GM12878 (cell line): ENCODE measurements around the gene MRPL55. TPM values are rescaled to one million over a fixed set of nuclear protein-coding genes. Genes with fewer than 3 reads are reported as not detected.

Experiments
- ATAC-seq: fragments of 200-7000 bp; cut with Tn5 transposase; 3 replicates; pipeline ENCODE4 v1.9.1; 2020; ENCODE audit warnings: mild to moderate bottlenecking, moderate library complexity
- BruUV-seq: library from RNA; stranded (reverse); fragments of 400-500 nt; replicated peaks from 2 replicates; lab custom pipeline; 2021; lab: Mats Ljungman, UMichigan
- CTCF ChIA-PET: fragments of 300-600 bp; sonication (Branson Sonifier 250); formaldehyde crosslinking; extraction: SDS; loops from one replicate; lab custom pipeline; 2021; ENCODE audit warnings: inconsistent platforms; lab: Yijun Ruan, JAX
- POLR2A ChIA-PET: fragments of 350-600 bp; formaldehyde crosslinking; extraction: SDS; loops from one replicate; lab custom pipeline; 2021; ENCODE audit warnings: inconsistent platforms; lab: Charles Lee
- RAD21 ChIA-PET: fragments of 300-600 bp; sonication (Branson Sonifier 250); formaldehyde crosslinking; loops from one replicate; lab custom pipeline; 2023; ENCODE audit warnings: antibody characterized with exemption; ENCODE audit not compliant: unreplicated experiment; lab: Charles Lee
- SMC1A ChIA-PET: fragments of 300-600 bp; sonication (Branson Sonifier 250); formaldehyde crosslinking; loops from one replicate; lab custom pipeline; 2023; ENCODE audit not compliant: unreplicated experiment, uncharacterized antibody; lab: Charles Lee
- DNase-seq: peaks from one replicate; pipeline ENCODE4 v3.0.0-alpha.2; 2011; ENCODE audit warnings: low read depth, low spot score
- FAIRE-seq: peaks from 3 replicates; lab custom pipeline; 2011; peaks lifted over from hg19 to GRCh38; lab: Jason Lieb, UNC
- H2AFZ ChIP-seq: 2 replicates; pipeline ENCODE4 v1.6.0; 2011; ENCODE audit warnings: low read depth, low read length, control low read depth; ENCODE audit not compliant: control insufficient read depth
- H3K27ac ChIP-seq: 2 replicates; pipeline ENCODE4 v1.5.1; 2011; ENCODE audit warnings: control low read depth; ENCODE audit not compliant: control insufficient read depth, insufficient read depth
- H3K27me3 ChIP-seq, 2 experiments: replicated peaks in 1 of 2; 2 replicates each; pipeline versions ENCODE4 v1.6.0 to v1.6.1; 2011; ENCODE audit warnings: low read length in 1 of 2; ENCODE audit not compliant: control insufficient read depth in 2 of 2, insufficient read depth in 2 of 2
- H3K36me3 ChIP-seq, 2 experiments: 2 replicates each; pipeline ENCODE4 v1.5.1; 2011; ENCODE audit warnings: low read length in 1 of 2; ENCODE audit not compliant: control insufficient read depth in 2 of 2, insufficient read depth in 2 of 2
- H3K4me1 ChIP-seq: 2 replicates; pipeline ENCODE4 v1.6.1; 2011; ENCODE audit warnings: mild to moderate bottlenecking, low read length, moderate library complexity, mixed read lengths; ENCODE audit not compliant: control insufficient read depth, insufficient read depth
- H3K4me2 ChIP-seq: 2 replicates; pipeline ENCODE4 v1.6.0; 2011; ENCODE audit warnings: control low read depth; ENCODE audit not compliant: control insufficient read depth, insufficient read depth
- H3K4me3 ChIP-seq: fragments of 200-600 bp; sonication (generic); 2 replicates; pipeline ENCODE4 v1.5.1; 2016
- H3K79me2 ChIP-seq: 2 replicates; pipeline ENCODE4 v1.6.0; 2011; ENCODE audit warnings: low read length; ENCODE audit not compliant: control insufficient read depth, insufficient read depth
- H3K9ac ChIP-seq: 2 replicates; pipeline ENCODE4 v1.8.0; 2011; ENCODE audit warnings: low read length, control low read depth, mixed read lengths; ENCODE audit not compliant: control insufficient read depth, insufficient read depth
- H3K9me3 ChIP-seq: replicated peaks from 3 replicates; pipeline ENCODE4 v1.5.1; 2011; ENCODE audit warnings: mild to moderate bottlenecking, low read length; ENCODE audit not compliant: control insufficient read depth, insufficient read depth
- H4K20me1 ChIP-seq: 2 replicates; pipeline ENCODE4 v1.6.0; 2011; ENCODE audit not compliant: control insufficient read depth, insufficient read depth
- IKZF2 ChIP-seq, 2 experiments: fragments of 450-650 bp; IDR thresholded peaks; 2 replicates each; pipeline ENCODE4 v1.6.1; 2017; ENCODE audit warnings: mild to moderate bottlenecking in 2 of 2, moderate library complexity in 2 of 2
- KLF5 ChIP-seq: fragments of 450-650 bp; IDR thresholded peaks from 2 replicates; pipeline ENCODE4 v1.6.1; 2014; ENCODE audit warnings: mild to moderate bottlenecking; ENCODE audit not compliant: partially characterized antibody
- LARP7 ChIP-seq: fragments of 450-650 bp; IDR thresholded peaks from 2 replicates; pipeline ENCODE4 v1.6.1; 2017; ENCODE audit warnings: mild to moderate bottlenecking
- RUNX3 ChIP-seq: IDR thresholded peaks from 2 replicates; pipeline ENCODE4 v1.6.1; 2012; ENCODE audit warnings: low read length, inconsistent platforms
- SREBF2 ChIP-seq: IDR thresholded peaks from 2 replicates; pipeline ENCODE4 v1.6.1; 2012; ENCODE audit warnings: mild to moderate bottlenecking, low read length
- TCF7 ChIP-seq: IDR thresholded peaks from 2 replicates; pipeline ENCODE4 v1.6.1; 2014; ENCODE audit warnings: antibody characterized with exemption, borderline replicate concordance
- ZBED1 ChIP-seq: IDR thresholded peaks from 2 replicates; pipeline ENCODE4 v1.6.1; 2016; ENCODE audit warnings: borderline replicate concordance
- WGBS: methylation state at CpG from one replicate; pipeline ENCODE4 v1.1.6; 2016; ENCODE audit warnings: low lambda C conversion rate; ENCODE audit not compliant: insufficient replicate concordance, insufficient coverage; ENCODE audit errors: missing lambda C conversion rate; 5-methylcytosine and 5-hydroxymethylcytosine counted together
- in situ Hi-C: fragments of 300-500 bp; cut with MboI; formaldehyde crosslinking; loops from 9 replicates; pipeline ENCODE4 v1.14.3; 2018; ENCODE audit warnings: mixed read lengths
- intact Hi-C: fragments of 100-400 bp; cut with micrococcal nuclease; formaldehyde crosslinking; loops from one replicate; pipeline ENCODE4 v1.14.2; 2022; ENCODE audit not compliant: unreplicated experiment
- polyA plus RNA-seq, 11 experiments: library from polyadenylated mRNA; depleted of rRNA in 4 of 11; unstranded in 6 of 11; stranded (reverse) in 5 of 11; fragments of >200 nt; fragmentation: Nextera tagmentation in 4 of 11; fragmentation: Illumina TruSeq in 1 of 11; extraction: Ambion mirVana in 4 of 11; extraction: Trizol in 1 of 11; gene quantifications; 1 replicate in 1 of 11; 2 replicates in 10 of 11; pipeline versions ENCODE4 v1.2.1 to v1.2.3, GENCODE V29; 2011 to 2016; ENCODE audit warnings: inconsistent platforms in 2 of 11, missing spikeins in 2 of 11, low read depth in 1 of 11
- total RNA-seq, 4 experiments: library from RNA; depleted of rRNA in 3 of 4; stranded (reverse); fragments of >200 nt in 3 of 4; fragmentation: Illumina TruSeq in 1 of 4; extraction: Trizol in 1 of 4; gene quantifications; 2 replicates each; pipeline versions ENCODE4 v1.2.1 to v1.2.3, GENCODE V29; 2013 to 2021
- TF ChIP-seq, protein P1 (sequence below): fragments of 450-650 bp; IDR thresholded peaks from 2 replicates; pipeline ENCODE4 v1.6.1; 2017; ENCODE audit warnings: mild to moderate bottlenecking, moderate library complexity

Gene MRPL55
- total and polyA plus RNA-seq, 10 of the 15 experiments (the other 5 are each of a cell fraction or from before 2014, with no cell fraction given) = 15.1 to 143 (median 55.8) TPM

GRCh38 chr1:228139406-228139930 is 30.4 kb upstream of the MRPL55 start (continued):
- TF ChIP-seq, protein P1, sequence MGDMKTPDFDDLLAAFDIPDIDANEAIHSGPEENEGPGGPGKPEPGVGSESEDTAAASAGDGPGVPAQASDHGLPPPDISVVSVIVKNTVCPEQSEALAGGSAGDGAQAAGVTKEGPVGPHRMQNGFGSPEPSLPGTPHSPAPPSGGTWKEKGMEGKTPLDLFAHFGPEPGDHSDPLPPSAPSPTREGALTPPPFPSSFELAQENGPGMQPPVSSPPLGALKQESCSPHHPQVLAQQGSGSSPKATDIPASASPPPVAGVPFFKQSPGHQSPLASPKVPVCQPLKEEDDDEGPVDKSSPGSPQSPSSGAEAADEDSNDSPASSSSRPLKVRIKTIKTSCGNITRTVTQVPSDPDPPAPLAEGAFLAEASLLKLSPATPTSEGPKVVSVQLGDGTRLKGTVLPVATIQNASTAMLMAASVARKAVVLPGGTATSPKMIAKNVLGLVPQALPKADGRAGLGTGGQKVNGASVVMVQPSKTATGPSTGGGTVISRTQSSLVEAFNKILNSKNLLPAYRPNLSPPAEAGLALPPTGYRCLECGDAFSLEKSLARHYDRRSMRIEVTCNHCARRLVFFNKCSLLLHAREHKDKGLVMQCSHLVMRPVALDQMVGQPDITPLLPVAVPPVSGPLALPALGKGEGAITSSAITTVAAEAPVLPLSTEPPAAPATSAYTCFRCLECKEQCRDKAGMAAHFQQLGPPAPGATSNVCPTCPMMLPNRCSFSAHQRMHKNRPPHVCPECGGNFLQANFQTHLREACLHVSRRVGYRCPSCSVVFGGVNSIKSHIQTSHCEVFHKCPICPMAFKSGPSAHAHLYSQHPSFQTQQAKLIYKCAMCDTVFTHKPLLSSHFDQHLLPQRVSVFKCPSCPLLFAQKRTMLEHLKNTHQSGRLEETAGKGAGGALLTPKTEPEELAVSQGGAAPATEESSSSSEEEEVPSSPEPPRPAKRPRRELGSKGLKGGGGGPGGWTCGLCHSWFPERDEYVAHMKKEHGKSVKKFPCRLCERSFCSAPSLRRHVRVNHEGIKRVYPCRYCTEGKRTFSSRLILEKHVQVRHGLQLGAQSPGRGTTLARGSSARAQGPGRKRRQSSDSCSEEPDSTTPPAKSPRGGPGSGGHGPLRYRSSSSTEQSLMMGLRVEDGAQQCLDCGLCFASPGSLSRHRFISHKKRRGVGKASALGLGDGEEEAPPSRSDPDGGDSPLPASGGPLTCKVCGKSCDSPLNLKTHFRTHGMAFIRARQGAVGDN = 0 out of 2 replicates have a peak, but pooled peaks have one; percentile 21
- TF ChIP-seq LARP7 (0 out of 2 replicates have a peak, but pooled peaks have one; percentile 38), IKZF2 (IDR thresholded peaks at IDR 0.05) (peak in 1 of 2 experiments; percentile 52; a peak in 2 of 4 replicates), ZBED1 (no peak)

- H4K20me1 ChIP-seq = 0 out of 2 replicates have a peak, but pooled peaks cover 3% of the 10 kb centered on the region
- ChIA-PET SMC1A (interaction anchor here (0.8 to 1.9 kb wide), 3 partner anchors 11 to 30 kb away, joined by 3 to 7 read pairs (median 3); no protein-coding TSS in a partner anchor), RAD21 (interaction anchor here (3.1 kb wide), 1 partner anchor 29 kb away, joined by 13 read pairs; the partner anchor contains the start of gene IBA57), POLR2A (no interaction called here), CTCF (interaction anchor here (1.3 to 6.1 kb wide), 4 partner anchors 27 to 378 kb away, joined by 3 to 54 read pairs (median 6); partner anchors contain the start of genes IBA57 and MRPL55)
- ATAC-seq = no peak
- no peaks in the 10 kb centered on the region for H3K9me3 ChIP-seq
- intact Hi-C loops (no loop called here), in situ Hi-C loops (loop anchor here (5.0 kb wide), 1 partner anchor 35 kb away; no protein-coding TSS in a partner anchor)
- no peak overlapping the region for H2AFZ ChIP-seq
- 0% methylated on average over 1 of the region's 1 CpG for WGBS
- H3K4me3 ChIP-seq = no peak overlapping the region
- H3K4me2 ChIP-seq = no peak overlapping the region
- H3K79me2 ChIP-seq = peaks cover 18% of the 10 kb centered on the region
- no TSS peak for BruUV-seq
- H3K36me3 ChIP-seq = peaks cover 0 to 3% of the 10 kb centered on the region in 2 experiments; a peak in 1 of 4 replicates
- H3K9ac ChIP-seq = no peak overlapping the region
- no peak for DNase-seq
- no peaks in the 10 kb centered on the region; a peak in 2 of 4 replicates for H3K27me3 ChIP-seq
- H3K4me1 ChIP-seq = peaks cover 11% of the 10 kb centered on the region
- no peak overlapping the region for H3K27ac ChIP-seq
- no peak for FAIRE-seq
- TF ChIP-seq RUNX3 (0 out of 2 replicates have a peak, but pooled peaks have one; percentile 21), KLF5 (no peak), SREBF2 (no peak), TCF7 (no peak)
Measured at GRCh38 chr1:228136901-228137300, 27.8 kb upstream of the MRPL55 start.
